ENCODE measurements around the gene CXXC5. TPM values are rescaled to one million over a fixed set of nuclear protein-coding genes. Genes with fewer than 3 reads are reported as not detected.

CXXC5 gene
- total RNA-seq, 1 experiment from 2014 or later: 92.3 TPM

GRCh38 chr5:139635606-139636206 lies 12.4 kb upstream of the CXXC5 start:
- no peaks in the 10 kb centered on the region for H3K36me3 ChIP-seq (ENCODE audit: control insufficient read depth, insufficient read depth, low read length)

DNA sequence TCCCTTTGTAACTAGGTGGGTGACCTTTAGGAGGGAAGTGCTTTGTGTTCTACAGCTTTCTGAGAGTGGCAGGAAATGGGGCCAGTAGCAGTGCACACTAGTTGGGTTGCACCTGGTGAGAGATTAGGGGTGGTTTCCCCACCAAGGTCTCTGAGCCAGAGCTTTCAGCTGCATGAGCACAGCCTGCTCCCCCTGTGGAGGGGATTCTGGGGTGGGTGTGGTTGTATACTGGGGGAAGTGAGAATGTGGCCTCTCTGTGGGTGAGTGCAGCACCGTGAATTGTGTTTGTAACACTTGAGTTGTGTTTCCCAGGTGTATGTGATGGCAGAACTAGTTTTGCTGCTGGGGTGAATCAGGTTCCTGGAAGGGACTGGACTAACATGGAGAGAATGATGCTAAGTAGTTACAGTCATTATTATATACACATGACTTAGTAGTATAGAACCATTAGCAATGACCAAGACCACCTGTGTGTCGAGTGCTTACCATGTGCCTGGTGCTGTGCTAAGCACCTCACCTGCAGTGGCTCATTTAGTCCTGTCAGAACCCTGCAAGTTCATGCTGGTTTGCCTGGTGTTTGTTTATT lies 11.8 kb upstream of the CXXC5 start:
- Mint-ChIP-seq H3K36me3 (ENCODE audit: insufficient read depth, unreplicated experiment) (peaks cover 82% of the 10 kb centered on the region), H3K4me1 (ENCODE audit: low read depth, unreplicated experiment) (peaks cover 47% of the 10 kb centered on the region), H3K27ac (ENCODE audit: unreplicated experiment) (peak overlapping the region; percentile 82), H3K27me3 (ENCODE audit: insufficient read depth, unreplicated experiment) (no peaks in the 10 kb centered on the region), H3K4me3 (ENCODE audit: unreplicated experiment) (no peak overlapping the region), H3K9me3 (ENCODE audit: unreplicated experiment) (no peaks in the 10 kb centered on the region)
- TF ChIP-seq, protein P1, sequence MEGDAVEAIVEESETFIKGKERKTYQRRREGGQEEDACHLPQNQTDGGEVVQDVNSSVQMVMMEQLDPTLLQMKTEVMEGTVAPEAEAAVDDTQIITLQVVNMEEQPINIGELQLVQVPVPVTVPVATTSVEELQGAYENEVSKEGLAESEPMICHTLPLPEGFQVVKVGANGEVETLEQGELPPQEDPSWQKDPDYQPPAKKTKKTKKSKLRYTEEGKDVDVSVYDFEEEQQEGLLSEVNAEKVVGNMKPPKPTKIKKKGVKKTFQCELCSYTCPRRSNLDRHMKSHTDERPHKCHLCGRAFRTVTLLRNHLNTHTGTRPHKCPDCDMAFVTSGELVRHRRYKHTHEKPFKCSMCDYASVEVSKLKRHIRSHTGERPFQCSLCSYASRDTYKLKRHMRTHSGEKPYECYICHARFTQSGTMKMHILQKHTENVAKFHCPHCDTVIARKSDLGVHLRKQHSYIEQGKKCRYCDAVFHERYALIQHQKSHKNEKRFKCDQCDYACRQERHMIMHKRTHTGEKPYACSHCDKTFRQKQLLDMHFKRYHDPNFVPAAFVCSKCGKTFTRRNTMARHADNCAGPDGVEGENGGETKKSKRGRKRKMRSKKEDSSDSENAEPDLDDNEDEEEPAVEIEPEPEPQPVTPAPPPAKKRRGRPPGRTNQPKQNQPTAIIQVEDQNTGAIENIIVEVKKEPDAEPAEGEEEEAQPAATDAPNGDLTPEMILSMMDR (IDR thresholded peaks at IDR 0.05; ENCODE audit: insufficient read depth in 1 of 2, low read depth in 1 of 2, low read length in 1 of 2, severe bottlenecking in 1 of 2, unreplicated experiment in 1 of 2): no peak
- H3K4me3 ChIP-seq (ENCODE audit: low read depth, low read length): no peak overlapping the region
- DNase-seq: no peak
- intact Hi-C loops (cut with micrococcal nuclease; ENCODE audit: unreplicated experiment): no loop called here
- no TSS peak for BruUV-seq (replicated peaks)
- CTCF ChIA-PET: interaction anchor here (0.6 to 5.2 kb wide), 6 partner anchors 13 to 130 kb away, joined by 3 to 46 read pairs (median 7); partner anchors contain the start of gene CXXC5
- H3K9me3 ChIP-seq: no peaks in the 10 kb centered on the region
- peaks cover 36% of the 10 kb centered on the region for H3K4me1 ChIP-seq
- H3K27me3 ChIP-seq (replicated peaks; ENCODE audit: control insufficient read depth, insufficient read depth, low read length): no peaks in the 10 kb centered on the region
- POLR2A ChIA-PET: interaction anchor here (0.7 kb wide), 1 partner anchor 12 kb away, joined by 3 read pairs; the partner anchor contains the start of gene CXXC5
- H3K36me3 ChIP-seq (ENCODE audit: control insufficient read depth, insufficient read depth, low read length): no peaks in the 10 kb centered on the region

More at GRCh38 chr5:139635606-139636206, 12.4 kb upstream of the CXXC5 start:
- no TSS peak for BruUV-seq (replicated peaks)
- Mint-ChIP-seq H3K36me3 (ENCODE audit: insufficient read depth, unreplicated experiment) (peaks cover 87% of the 10 kb centered on the region), H3K27ac (ENCODE audit: unreplicated experiment) (peak overlapping the region; percentile 82), H3K4me3 (ENCODE audit: unreplicated experiment) (no peak overlapping the region), H3K4me1 (ENCODE audit: low read depth, unreplicated experiment) (peaks cover 43% of the 10 kb centered on the region), H3K9me3 (ENCODE audit: unreplicated experiment) (no peaks in the 10 kb centered on the region), H3K27me3 (ENCODE audit: insufficient read depth, unreplicated experiment) (no peaks in the 10 kb centered on the region)
- Histone ChIP-seq H3K27me3 (replicated peaks; ENCODE audit: control insufficient read depth, insufficient read depth, low read length) (no peaks in the 10 kb centered on the region), H3K4me1 (peaks cover 30% of the 10 kb centered on the region), H3K9me3 (no peaks in the 10 kb centered on the region), H3K4me3 (ENCODE audit: low read depth, low read length) (no peak overlapping the region)
- peak; percentile 54 to 57 for DNase-seq
- intact Hi-C loops (cut with micrococcal nuclease; ENCODE audit: unreplicated experiment): no loop called here
- POLR2A ChIA-PET: interaction anchor here (0.7 kb wide), 1 partner anchor 13 kb away, joined by 3 read pairs; the partner anchor contains the start of gene CXXC5
- CTCF ChIA-PET: interaction anchor here (0.7 to 5.2 kb wide), 6 partner anchors 14 to 130 kb away, joined by 3 to 46 read pairs (median 7); partner anchors contain the start of genes CXXC5 and UBE2D2
- TF ChIP-seq, protein P1 (IDR thresholded peaks at IDR 0.05; ENCODE audit: insufficient read depth in 1 of 2, low read depth in 1 of 2, low read length in 1 of 2, severe bottlenecking in 1 of 2, unreplicated experiment in 1 of 2): peak; percentile 29 to 51

- peaks cover 75% of the 10 kb centered on the region for H3K36me3 Mint-ChIP-seq (ENCODE audit: insufficient read depth, unreplicated experiment)
These were observed 11.2 kb upstream of the CXXC5 start for GRCh38 chr5:139636975-139637408.

More at GRCh38 chr5:139636975-139637408, 11.2 kb upstream of the CXXC5 start:
- Mint-ChIP-seq H3K9me3 (ENCODE audit: unreplicated experiment) (no peaks in the 10 kb centered on the region), H3K4me3 (ENCODE audit: unreplicated experiment) (peak overlapping the region; percentile 40), H3K27me3 (ENCODE audit: insufficient read depth, unreplicated experiment) (no peaks in the 10 kb centered on the region), H3K27ac (ENCODE audit: unreplicated experiment) (peak overlapping the region; percentile 82), H3K4me1 (ENCODE audit: low read depth, unreplicated experiment) (peaks cover 54% of the 10 kb centered on the region)
- H3K9me3 ChIP-seq: no peaks in the 10 kb centered on the region
- no peaks in the 10 kb centered on the region for H3K36me3 ChIP-seq (ENCODE audit: control insufficient read depth, insufficient read depth, low read length)
- intact Hi-C loops (cut with micrococcal nuclease; ENCODE audit: unreplicated experiment): no loop called here
- H3K4me1 ChIP-seq: peaks cover 43% of the 10 kb centered on the region
- ChIA-PET CTCF (interaction anchor here (0.6 kb wide), 2 partner anchors 62 to 217 kb away, joined by 3 read pairs; no protein-coding TSS in a partner anchor), POLR2A (no interaction called here)
- TF ChIP-seq, protein P1 (IDR thresholded peaks at IDR 0.05; ENCODE audit: insufficient read depth in 1 of 2, low read depth in 1 of 2, low read length in 1 of 2, severe bottlenecking in 1 of 2, unreplicated experiment in 1 of 2): no peak
- no TSS peak for BruUV-seq (replicated peaks)
- DNase-seq: no peak
- no peaks in the 10 kb centered on the region for H3K27me3 ChIP-seq (replicated peaks; ENCODE audit: control insufficient read depth, insufficient read depth, low read length)
- no peak overlapping the region for H3K4me3 ChIP-seq (ENCODE audit: low read depth, low read length)

All from Caco-2 (cell line).